DOHH2 (cell line): ENCODE data around the gene KIAA1671.

Experiments used
- H3F3A ChIP-seq: fragments of 200-600 bp; sonication (generic), shearing (Covaris generic); 2 replicates; pipeline ENCODE4 v1.6.0; 2016; ENCODE audit warnings: antibody characterized with exemption, mild to moderate bottlenecking; ENCODE audit not compliant: control insufficient read depth, insufficient read depth
- H3K27ac ChIP-seq: fragments of 200-600 bp; sonication (generic); 2 replicates; pipeline ENCODE4 v1.5.1; 2014; ENCODE audit warnings: low read depth, mild to moderate bottlenecking, low read length, moderate library complexity
- H3K27me3 ChIP-seq: fragments of 200-600 bp; sonication (generic); 2 replicates; pipeline ENCODE4 v1.6.1; 2014; ENCODE audit warnings: mild to moderate bottlenecking, low read length, mixed read lengths; ENCODE audit not compliant: control insufficient read depth
- H3K36me3 ChIP-seq: fragments of 200-600 bp; sonication (generic); 2 replicates; pipeline ENCODE4 v1.6.1; 2014; ENCODE audit warnings: mild to moderate bottlenecking, low read length, moderate library complexity, mixed read lengths; ENCODE audit not compliant: control insufficient read depth
- H3K4me1 ChIP-seq: fragments of 200-600 bp; sonication (generic); 2 replicates; pipeline ENCODE4 v1.6.1; 2014; ENCODE audit warnings: mild to moderate bottlenecking, low read length, mixed read lengths; ENCODE audit not compliant: control insufficient read depth
- H3K4me2 ChIP-seq: fragments of 200-600 bp; sonication (generic); 2 replicates; pipeline ENCODE4 v1.6.0; 2014; ENCODE audit warnings: mild to moderate bottlenecking, low read length, moderate library complexity
- H3K4me3 ChIP-seq: fragments of 200-600 bp; sonication (generic); 2 replicates; pipeline ENCODE4 v1.5.1; 2014; ENCODE audit warnings: mild to moderate bottlenecking, low read length, mixed read lengths
- H3K79me2 ChIP-seq: fragments of 200-600 bp; sonication (generic); 2 replicates; pipeline ENCODE4 v1.6.1; 2014; ENCODE audit warnings: mild to moderate bottlenecking, low read length, mixed read lengths; ENCODE audit not compliant: control insufficient read depth
- H3K9me2 ChIP-seq: fragments of 200-600 bp; sonication (generic); replicated peaks from 2 replicates; pipeline ENCODE4 v1.6.1; 2014; ENCODE audit warnings: mild to moderate bottlenecking, low read length, mixed read lengths; ENCODE audit not compliant: control insufficient read depth
- H3K9me3 ChIP-seq: fragments of 200-600 bp; sonication (generic); 2 replicates; pipeline ENCODE4 v1.6.1; 2014; ENCODE audit warnings: antibody characterized with exemption, low read length, mixed read lengths; ENCODE audit not compliant: control insufficient read depth, insufficient read depth
- H4K20me1 ChIP-seq: fragments of 200-600 bp; sonication (generic); 2 replicates; pipeline ENCODE4 v1.6.0; 2014; ENCODE audit warnings: low read depth, mild to moderate bottlenecking, antibody characterized with exemption, low read length, moderate library complexity; ENCODE audit not compliant: control insufficient read depth, insufficient read depth
- EZH2phosphoT487 ChIP-seq: fragments of 200-600 bp; sonication (generic); IDR thresholded peaks from 2 replicates; pipeline ENCODE4 v1.6.1; 2017; ENCODE audit warnings: borderline replicate concordance, mild to moderate bottlenecking, antibody characterized with exemption, low read length, moderate library complexity, mixed read lengths
- TF ChIP-seq, protein P1 (sequence below): fragments of 200-600 bp; sonication (generic); IDR thresholded peaks from one replicate; pipeline ENCODE4 v1.5.1; 2014; ENCODE audit warnings: antibody characterized with exemption, mild to moderate bottlenecking, low read depth, low read length; ENCODE audit not compliant: poor library complexity, severe bottlenecking

The KIAA1671 gene

DNA sequence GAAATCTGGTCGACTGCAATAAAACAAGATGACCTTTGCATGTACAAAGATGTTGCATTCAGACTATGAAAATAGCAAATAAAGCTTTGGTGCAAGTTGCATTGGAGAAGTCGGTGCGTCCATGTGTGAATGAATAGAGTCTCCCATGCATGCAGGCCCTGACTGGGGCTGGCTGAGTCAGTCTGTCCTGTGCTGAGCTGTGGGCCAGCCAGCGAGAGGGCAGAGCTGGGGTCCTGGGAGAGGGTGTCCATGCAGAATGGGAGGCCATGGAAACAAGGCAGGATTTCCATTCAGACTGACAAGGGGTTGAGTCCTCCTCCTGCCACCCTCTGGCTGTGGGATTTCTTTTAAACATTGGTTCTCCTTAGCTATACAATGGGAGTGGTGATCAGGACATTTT is 244.8 kb downstream of the KIAA1671 start:
- no peak overlapping the region for H3K27ac ChIP-seq
- no peaks in the 10 kb centered on the region for H3K9me2 ChIP-seq
- no peaks in the 10 kb centered on the region for H3K36me3 ChIP-seq
- no peaks in the 10 kb centered on the region for H4K20me1 ChIP-seq
- TF ChIP-seq, protein P1, sequence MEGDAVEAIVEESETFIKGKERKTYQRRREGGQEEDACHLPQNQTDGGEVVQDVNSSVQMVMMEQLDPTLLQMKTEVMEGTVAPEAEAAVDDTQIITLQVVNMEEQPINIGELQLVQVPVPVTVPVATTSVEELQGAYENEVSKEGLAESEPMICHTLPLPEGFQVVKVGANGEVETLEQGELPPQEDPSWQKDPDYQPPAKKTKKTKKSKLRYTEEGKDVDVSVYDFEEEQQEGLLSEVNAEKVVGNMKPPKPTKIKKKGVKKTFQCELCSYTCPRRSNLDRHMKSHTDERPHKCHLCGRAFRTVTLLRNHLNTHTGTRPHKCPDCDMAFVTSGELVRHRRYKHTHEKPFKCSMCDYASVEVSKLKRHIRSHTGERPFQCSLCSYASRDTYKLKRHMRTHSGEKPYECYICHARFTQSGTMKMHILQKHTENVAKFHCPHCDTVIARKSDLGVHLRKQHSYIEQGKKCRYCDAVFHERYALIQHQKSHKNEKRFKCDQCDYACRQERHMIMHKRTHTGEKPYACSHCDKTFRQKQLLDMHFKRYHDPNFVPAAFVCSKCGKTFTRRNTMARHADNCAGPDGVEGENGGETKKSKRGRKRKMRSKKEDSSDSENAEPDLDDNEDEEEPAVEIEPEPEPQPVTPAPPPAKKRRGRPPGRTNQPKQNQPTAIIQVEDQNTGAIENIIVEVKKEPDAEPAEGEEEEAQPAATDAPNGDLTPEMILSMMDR = no peak
- TF ChIP-seq EZH2phosphoT487 = no peak
- no peaks in the 10 kb centered on the region for H3F3A ChIP-seq
- H3K4me1 ChIP-seq = no peaks in the 10 kb centered on the region
- no peak overlapping the region for H3K4me2 ChIP-seq
- H3K27me3 ChIP-seq = no peaks in the 10 kb centered on the region
- H3K4me3 ChIP-seq = no peak overlapping the region
- no peaks in the 10 kb centered on the region for H3K79me2 ChIP-seq
- no peaks in the 10 kb centered on the region for H3K9me3 ChIP-seq

DNA sequence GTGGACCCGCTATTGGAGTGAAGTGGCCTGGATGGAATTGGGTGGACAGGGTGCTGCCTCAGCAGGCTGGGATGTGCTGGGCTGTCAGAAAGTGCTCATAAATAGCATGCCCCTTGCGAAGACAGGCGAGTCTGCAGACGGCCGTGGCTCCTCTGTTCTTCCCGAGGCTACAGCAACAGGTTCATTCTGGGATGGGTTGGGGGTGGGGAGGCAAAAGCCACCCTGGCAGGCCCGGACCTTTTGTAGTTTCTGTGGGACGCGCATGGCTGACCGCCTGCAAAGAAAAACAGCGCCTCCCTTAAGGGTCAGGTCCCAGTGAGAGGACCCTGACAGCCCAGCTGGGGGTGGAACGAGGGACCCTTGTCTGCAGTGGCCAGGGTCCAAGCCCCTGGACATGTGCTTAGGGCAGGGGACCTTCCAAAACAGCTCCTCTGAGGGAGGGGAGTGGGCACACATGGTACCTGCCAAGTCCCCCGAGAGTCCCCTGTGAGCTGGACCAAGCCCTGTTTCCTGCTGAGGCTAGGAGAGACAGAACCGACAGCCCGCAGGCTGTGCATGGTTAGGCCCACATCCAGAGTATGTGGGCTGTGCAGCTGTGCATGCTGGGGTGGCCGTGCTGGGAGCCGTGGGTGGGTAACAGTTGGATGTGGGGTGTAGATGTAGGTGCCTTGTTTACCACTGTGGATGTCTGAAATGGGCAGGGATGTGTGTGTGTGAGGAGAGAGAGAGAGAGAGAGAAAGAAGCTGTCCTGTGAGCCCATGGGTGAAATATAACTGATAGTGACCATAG is 247.4 kb downstream of the KIAA1671 start, which contains the start of gene CRYBB3:
TSS of gene CRYBB3 (plus strand) at position 128 of the 790 bp plus-strand sequence. CDS start 1,539 bp downstream, outside the sequence.
- Histone ChIP-seq H3K9me3 (no peaks in the 10 kb centered on the region), H3K9me2 (no peaks in the 10 kb centered on the region), H3K27ac (no peak within 1 kb of the TSS), H3K4me1 (no peaks in the 10 kb centered on the region), H3K79me2 (no peaks in the 10 kb centered on the region), H3K4me3 (no peak within 1 kb of the TSS), H3F3A (no peaks in the 10 kb centered on the region), H3K36me3 (no peaks in the 10 kb centered on the region), H3K27me3 (no peaks in the 10 kb centered on the region), H3K4me2 (no peak within 1 kb of the TSS), H4K20me1 (no peaks in the 10 kb centered on the region)
- TF ChIP-seq, protein P1 = no peak

DNA sequence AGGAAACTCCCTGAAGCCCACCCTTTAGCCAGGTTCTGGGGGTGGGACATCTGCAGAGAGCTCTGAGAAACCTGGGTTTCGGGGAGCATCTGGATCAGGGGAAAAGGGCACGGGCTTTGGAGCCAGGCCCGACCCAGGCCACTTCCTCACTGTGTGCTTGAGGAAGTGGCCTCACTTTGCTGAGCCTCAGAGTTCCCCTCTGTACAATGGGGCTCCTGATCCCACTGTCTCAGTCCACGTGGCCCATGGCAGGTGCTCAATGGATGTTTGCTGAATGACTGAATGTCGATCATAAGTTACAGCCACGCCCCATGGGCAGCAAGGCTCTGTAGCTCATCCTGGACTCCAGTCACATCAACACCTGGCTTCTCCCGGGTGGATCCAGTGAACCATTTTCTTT is 248.5 kb downstream of the KIAA1671 start:
- H3K79me2 ChIP-seq = no peaks in the 10 kb centered on the region
- TF ChIP-seq EZH2phosphoT487 = no peak
- TF ChIP-seq, protein P1 = no peak
- no peaks in the 10 kb centered on the region for H3K9me2 ChIP-seq
- H3K4me1 ChIP-seq = no peaks in the 10 kb centered on the region
- no peaks in the 10 kb centered on the region for H3K27me3 ChIP-seq
- H3K4me2 ChIP-seq = no peak overlapping the region
- H4K20me1 ChIP-seq = no peaks in the 10 kb centered on the region
- H3K4me3 ChIP-seq = no peak overlapping the region
- H3K9me3 ChIP-seq = no peaks in the 10 kb centered on the region
- H3F3A ChIP-seq = no peaks in the 10 kb centered on the region
- no peak overlapping the region for H3K27ac ChIP-seq
- H3K36me3 ChIP-seq = no peaks in the 10 kb centered on the region
